BJ (cell line): ENCODE data around the gene APLN. TPM values are rescaled to one million over a fixed set of nuclear protein-coding genes. Genes with fewer than 3 reads are reported as not detected.

Experiments
- CTCF ChIA-PET: fragments of 350-600 bp; formaldehyde crosslinking; extraction: SDS; loops from one replicate; lab custom pipeline; 2021; ENCODE audit warnings: antibody characterized with exemption, inconsistent platforms; lab: Yijun Ruan, JAX
- POLR2A ChIA-PET: fragments of 300-600 bp; sonication (Branson Sonifier 250); formaldehyde crosslinking; extraction: SDS; loops from one replicate; lab custom pipeline; 2021; ENCODE audit warnings: antibody characterized with exemption; lab: Charles Lee
- DNase-seq: peaks from one replicate; pipeline ENCODE4 v3.0.0-alpha.2; 2011; ENCODE audit warnings: low read depth
- H3K27me3 ChIP-seq: 2 replicates; pipeline ENCODE4 v1.6.0; 2011; ENCODE audit warnings: low read length; ENCODE audit not compliant: control insufficient read depth, insufficient read depth
- H3K36me3 ChIP-seq: 2 replicates; pipeline ENCODE4 v1.5.1; 2011; ENCODE audit warnings: low read length; ENCODE audit not compliant: control insufficient read depth, insufficient read depth
- H3K4me3 ChIP-seq: 2 replicates; pipeline ENCODE4 v1.5.1; 2011; ENCODE audit warnings: low read depth, mild to moderate bottlenecking, control low read depth, low read length
- polyA plus RNA-seq: library from polyadenylated mRNA; depleted of rRNA; stranded (reverse); fragments of >200 nt; gene quantifications from 2 replicates; pipeline ENCODE4 v1.2.3, GENCODE V29; 2011
- TF ChIP-seq, protein P1 (sequence below): IDR thresholded peaks from 2 replicates; pipeline ENCODE4 v1.5.1; 2011; ENCODE audit warnings: low read depth, mild to moderate bottlenecking, control low read depth, inconsistent platforms, low read length, moderate library complexity; ENCODE audit not compliant: insufficient read depth

Gene APLN
- polyA plus RNA-seq, 1 experiment = 0.11 TPM

DNA sequence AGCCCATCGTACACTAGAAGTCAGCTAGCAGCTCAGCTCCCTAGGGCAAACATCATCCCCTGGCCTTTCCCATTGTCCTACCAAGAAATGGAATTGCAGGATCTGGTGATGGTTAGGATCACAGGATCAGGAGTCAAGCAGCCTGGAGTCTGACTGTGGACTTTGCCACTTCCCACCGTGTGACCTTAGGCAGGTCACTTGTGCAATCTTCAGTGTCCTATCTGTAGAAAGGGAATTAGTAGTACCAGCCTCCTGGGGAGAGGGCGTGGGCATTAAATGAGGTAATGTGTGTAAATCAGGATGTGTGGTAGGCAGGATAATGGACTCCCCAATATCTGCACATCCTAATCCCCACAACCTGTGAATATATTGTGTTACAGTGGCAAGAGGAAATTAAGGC lies 38.6 kb upstream of the APLN start:
- H3K4me3 ChIP-seq = no peak overlapping the region
- DNase-seq = no peak
- POLR2A ChIA-PET = no interaction called here
- CTCF ChIA-PET = no interaction called here
- no peaks in the 10 kb centered on the region for H3K36me3 ChIP-seq
- peaks cover 2% of the 10 kb centered on the region; the same call in 1 of the 2 replicates for H3K27me3 ChIP-seq
- TF ChIP-seq, protein P1, sequence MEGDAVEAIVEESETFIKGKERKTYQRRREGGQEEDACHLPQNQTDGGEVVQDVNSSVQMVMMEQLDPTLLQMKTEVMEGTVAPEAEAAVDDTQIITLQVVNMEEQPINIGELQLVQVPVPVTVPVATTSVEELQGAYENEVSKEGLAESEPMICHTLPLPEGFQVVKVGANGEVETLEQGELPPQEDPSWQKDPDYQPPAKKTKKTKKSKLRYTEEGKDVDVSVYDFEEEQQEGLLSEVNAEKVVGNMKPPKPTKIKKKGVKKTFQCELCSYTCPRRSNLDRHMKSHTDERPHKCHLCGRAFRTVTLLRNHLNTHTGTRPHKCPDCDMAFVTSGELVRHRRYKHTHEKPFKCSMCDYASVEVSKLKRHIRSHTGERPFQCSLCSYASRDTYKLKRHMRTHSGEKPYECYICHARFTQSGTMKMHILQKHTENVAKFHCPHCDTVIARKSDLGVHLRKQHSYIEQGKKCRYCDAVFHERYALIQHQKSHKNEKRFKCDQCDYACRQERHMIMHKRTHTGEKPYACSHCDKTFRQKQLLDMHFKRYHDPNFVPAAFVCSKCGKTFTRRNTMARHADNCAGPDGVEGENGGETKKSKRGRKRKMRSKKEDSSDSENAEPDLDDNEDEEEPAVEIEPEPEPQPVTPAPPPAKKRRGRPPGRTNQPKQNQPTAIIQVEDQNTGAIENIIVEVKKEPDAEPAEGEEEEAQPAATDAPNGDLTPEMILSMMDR = no peak

DNA sequence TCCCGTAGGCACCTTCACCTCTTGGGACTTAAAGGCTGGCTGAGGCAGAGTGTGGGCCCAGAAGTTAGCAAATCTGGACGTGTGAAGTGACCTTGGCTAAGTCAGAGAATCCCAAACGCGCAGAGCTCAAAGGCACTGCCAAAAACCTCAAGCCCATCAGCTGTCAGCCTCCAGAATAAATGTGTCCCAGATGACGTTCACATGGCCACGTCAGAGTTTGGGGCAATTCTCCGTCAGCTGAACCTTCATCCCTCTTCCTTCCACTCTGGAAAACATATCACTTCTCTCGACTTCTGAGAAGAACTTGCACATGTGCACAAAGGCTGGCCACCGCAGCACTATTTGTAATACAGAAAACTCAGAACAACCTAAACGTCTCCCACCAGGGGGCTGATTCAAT lies 35.7 kb upstream of the APLN start:
- CTCF ChIA-PET = interaction anchor here (1.1 kb wide), 1 partner anchor 11 kb away, joined by 3 read pairs; no protein-coding TSS in a partner anchor
- POLR2A ChIA-PET = no interaction called here
- no peak overlapping the region for H3K4me3 ChIP-seq
- H3K27me3 ChIP-seq = no peaks in the 10 kb centered on the region
- no peak for DNase-seq
- TF ChIP-seq, protein P1 = no peak
- no peaks in the 10 kb centered on the region for H3K36me3 ChIP-seq

GRCh38 chrX:129689796-129690195 lies 35.0 kb upstream of the APLN start:
- H3K36me3 ChIP-seq = no peaks in the 10 kb centered on the region
- H3K27me3 ChIP-seq = no peaks in the 10 kb centered on the region
- TF ChIP-seq, protein P1 = no peak
- CTCF ChIA-PET = interaction anchor here (1.1 kb wide), 1 partner anchor 11 kb away, joined by 3 read pairs; no protein-coding TSS in a partner anchor
- DNase-seq = no peak
- no peak overlapping the region for H3K4me3 ChIP-seq
- POLR2A ChIA-PET = no interaction called here

DNA sequence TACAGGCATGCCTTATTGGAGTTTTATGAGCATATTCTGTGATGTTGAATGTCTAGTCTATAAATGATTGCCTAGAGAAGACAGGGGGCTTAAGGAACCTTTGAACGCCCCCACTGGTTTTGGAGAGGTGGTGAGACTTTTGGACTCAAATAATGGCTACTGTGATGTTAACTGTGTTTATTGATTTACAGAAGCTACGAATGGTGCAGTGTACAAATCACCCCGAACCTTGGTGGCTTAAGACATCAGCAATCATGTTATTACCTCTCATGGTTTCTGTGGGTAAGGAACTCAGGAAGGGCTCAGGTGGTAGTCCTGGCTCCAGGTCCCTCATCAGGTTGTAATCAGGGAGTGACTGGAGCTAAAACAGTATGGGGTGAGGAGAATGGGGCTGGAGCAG lies 33.3 kb upstream of the APLN start:
- POLR2A ChIA-PET = no interaction called here
- CTCF ChIA-PET = interaction anchor here (1.0 kb wide), 1 partner anchor 9 kb away, joined by 4 read pairs; no protein-coding TSS in a partner anchor
- Histone ChIP-seq H3K4me3 (no peak overlapping the region), H3K27me3 (no peaks in the 10 kb centered on the region), H3K36me3 (no peaks in the 10 kb centered on the region)
- DNase-seq = no peak
- TF ChIP-seq, protein P1 = no peak

DNA sequence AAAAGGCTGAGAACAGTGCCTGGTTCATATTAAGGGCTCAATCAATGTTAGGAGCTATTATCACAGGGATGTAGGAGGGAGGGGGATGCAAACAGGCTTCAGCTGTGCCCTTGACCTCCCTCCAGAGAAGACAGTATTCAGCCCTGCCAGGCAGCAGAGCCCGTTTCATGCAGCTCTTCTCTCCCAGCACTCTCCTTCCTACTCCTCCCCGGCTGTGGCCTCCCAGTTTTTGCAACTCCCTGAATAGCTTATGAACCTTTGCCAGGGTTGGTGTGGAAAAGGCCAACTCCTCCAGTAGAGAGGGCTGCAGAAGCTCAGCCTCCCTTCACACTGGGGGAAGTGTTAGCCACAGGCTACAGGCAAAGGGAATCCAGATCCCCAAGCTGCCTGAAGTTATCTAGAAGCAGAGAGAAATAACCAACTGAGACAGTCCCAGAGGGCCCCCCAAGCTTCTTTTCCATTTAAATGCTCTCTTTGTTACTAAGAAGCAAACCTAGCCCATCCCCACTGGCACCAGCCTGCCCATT lies 31.7 kb upstream of the APLN start:
- CTCF ChIA-PET = interaction anchor here (1.4 kb wide), 1 partner anchor 41 kb away, joined by 3 read pairs; no protein-coding TSS in a partner anchor

More for the DNA sequence above, 31.7 kb upstream of the APLN start:
- Histone ChIP-seq H3K36me3 (no peaks in the 10 kb centered on the region), H3K27me3 (no peaks in the 10 kb centered on the region), H3K4me3 (no peak overlapping the region)
- DNase-seq = no peak
- TF ChIP-seq, protein P1 = no peak
- POLR2A ChIA-PET = no interaction called here
